HG03175 (cell line): ENCODE results near the gene PARP6.

Source experiments
- ATAC-seq: cut with Tn5 transposase; IDR thresholded peaks from one replicate; pipeline ENCODE4 v1.9.1; 2021; ENCODE audit warnings: mild to moderate bottlenecking, moderate library complexity; ENCODE audit not compliant: unreplicated experiment

The PARP6 gene

DNA sequence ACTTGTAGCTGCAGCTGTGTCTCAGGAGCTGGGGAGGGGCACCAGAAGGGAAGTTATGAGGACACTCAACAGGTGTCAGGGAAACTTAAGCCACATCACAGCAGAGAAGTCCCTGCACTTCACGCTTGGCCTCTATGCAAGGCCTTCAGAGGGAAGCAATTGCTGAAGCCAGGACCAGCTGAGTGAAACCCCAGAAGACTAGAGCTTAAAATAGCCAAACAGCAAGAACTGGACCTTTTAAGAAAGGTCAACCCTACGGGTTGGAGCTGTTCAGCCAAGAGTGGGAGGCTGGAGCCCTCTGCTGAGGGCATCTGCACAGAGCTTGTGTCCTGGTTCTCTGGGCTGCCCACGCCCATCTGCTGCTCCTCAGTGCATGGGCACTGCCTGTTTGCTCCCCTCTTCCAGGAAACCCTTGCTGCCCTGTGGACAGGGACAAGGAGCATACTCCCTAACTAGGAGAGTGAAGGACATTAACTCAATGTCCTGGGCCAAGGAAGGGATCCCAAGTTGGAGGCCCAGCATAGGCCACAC lies 70.9 kb downstream of the PARP6 start:
- ATAC-seq: no peak

DNA sequence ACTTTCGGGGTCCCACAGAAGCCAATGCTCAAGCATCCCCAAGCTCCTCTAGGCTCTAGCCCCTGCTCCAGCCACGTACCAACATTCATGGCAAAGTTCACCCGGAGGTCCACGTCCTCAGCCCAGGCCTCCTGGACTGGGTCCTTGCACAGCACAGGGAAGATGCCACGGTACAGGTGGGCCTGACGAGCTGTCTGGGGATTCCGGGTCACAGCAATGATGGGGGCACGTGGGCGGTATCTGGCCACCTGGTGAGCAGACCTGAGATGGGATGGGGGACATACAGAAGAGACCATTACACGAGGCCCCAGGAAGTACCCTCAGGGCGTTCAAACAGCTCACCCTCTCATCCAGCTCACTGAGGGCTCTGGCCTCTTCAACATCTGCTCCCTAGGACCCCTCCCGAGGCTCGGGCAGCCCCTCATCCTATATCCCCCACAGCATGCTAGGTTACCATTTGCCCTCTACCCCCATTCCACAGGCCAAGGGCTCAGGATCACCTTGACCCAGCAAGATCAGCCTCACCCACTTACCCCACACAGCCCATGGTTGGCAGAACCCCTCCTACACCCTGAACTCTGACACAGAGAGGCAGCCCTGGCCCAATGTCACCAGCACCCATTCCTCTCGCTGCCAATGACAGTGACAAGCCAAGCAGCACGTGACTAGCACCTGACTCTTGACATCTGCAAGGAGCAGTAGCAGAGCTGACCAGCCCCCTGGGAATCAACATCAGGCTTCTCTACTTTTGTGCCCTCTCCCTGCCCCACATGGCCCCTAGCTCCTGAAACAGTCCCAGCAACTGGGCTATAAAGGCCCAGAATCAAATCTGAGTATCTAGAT lies 71.7 kb downstream of the PARP6 start:
- no peak for ATAC-seq

DNA sequence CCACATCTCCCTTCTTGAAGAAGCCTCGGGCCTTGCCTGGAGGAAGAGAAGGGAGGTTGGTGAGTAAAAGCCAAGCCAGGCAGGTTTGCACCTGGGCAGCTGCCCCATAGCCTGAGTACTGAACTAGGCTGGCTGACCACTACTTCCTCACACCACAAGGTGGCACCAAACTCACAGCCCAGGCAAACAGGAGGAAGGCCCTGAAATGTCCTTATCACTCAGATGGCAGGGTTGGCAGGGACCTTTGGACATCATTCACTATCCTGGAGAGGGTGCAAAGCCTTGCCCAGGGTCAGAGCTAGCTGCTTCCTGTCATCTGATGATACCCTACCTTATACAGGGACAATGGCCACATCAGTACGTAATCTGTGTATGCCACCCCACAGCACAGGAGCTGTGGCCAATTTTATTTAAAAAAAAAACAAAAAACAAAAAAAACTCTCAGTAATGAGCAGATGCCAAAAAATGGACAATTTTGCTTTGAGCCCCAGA lies 72.6 kb downstream of the PARP6 start:
- peak; percentile 38 for ATAC-seq

DNA sequence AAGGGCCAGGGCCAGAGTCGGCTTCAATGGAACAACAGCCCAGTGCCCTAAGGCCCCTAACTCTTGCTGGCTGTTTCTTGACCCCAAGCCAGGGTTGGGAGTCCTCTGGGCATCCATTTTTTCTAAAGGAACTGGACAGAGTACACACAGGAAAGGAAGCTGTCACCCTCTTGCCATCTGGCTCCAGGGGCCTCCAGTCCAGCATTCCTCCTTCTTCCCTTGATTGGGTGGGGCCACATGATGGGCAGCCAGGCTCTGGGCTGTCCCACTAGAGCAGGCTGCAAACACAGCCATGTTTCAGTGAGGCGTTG lies 73.2 kb downstream of the PARP6 start:
- ATAC-seq: no peak

DNA sequence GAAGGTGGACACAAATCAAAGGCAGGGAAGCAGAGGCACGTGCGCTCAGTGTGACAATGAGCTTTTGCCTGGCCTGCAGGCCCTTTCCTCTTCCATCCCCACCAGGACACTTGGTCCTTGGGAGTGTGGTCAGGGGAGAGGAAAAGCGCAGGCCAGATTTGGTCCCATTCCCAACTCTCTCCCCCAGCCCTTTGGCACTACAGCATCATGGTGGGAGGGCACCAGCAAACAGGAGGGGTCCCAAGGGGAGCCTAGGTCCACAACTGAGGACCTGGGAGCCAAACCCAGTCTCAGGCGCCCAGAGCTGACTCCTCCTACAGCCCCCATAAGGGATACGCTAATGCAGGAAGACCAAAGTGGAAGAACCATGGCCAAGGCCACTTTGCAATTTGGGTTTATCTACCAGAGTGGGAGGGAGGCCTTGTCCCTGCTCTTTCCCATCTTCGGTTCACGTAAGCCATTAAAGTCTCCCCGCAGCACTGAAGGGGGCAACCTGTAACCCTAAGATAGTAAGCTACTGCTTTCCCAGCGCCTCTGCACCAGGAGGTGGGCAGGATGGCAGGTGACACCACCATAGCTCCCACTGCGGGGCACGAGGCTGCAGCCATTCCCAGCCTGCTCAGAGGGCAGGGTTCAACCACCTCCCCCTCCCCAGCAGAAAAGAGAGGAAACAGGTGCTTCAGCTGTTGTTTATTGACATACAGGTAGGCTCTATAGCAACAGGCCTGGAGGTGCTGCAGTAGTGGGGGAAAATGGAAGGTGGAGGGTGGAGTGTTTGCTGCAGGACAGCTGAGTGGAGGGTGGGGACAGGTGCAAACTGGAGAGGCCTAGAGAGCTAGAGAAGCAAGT lies 73.8 kb downstream of the PARP6 start:
- no peak for ATAC-seq

DNA sequence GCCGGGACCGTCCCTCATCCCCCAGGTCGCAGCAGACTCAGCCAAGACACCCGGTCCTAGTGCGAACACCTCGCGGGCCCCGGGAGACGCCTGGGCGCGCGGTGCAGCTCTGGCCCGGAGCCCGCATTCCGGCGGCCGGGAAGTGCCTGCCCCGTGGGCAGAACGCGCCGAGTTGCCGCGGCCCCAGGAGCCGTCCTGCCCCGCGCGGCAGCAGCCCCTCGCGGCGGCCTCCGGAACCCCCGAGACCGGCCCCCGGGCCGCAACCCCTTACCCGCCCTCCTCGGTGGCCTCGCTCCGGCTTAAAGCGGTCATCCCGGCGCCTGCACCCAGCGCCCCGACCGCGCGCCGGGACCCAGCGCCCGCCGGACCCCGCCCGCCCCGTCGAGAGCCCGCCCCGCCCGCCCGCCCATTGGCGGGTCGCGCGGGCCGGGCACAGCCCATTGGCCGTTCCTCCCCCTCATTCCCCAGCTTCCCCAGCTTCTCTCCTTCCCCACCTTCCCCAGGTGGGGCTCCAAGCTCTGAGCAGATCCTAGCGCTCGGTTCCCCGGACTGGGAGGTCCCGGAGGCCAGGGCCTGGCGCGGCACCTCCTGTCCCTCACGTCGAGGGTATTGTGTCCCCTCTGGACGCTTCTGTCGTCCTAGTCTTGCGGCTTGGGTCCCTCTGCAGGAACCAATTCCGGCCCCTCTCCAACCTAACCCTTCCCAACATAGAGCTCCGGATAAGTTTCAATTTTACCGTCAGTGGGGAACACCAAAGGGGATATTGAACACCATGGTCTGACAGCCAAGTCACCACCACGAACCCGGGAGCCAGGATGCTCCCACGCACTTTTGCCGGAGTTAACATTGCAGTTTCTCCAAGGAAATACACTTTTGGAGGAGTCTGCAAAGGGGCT lies 74.6 kb downstream of the PARP6 start, which contains the start of gene GRAMD2A:
Gene GRAMD2A (minus strand): TSS at position 328 of the 896 bp plus-strand sequence.
- no peak for ATAC-seq

DNA sequence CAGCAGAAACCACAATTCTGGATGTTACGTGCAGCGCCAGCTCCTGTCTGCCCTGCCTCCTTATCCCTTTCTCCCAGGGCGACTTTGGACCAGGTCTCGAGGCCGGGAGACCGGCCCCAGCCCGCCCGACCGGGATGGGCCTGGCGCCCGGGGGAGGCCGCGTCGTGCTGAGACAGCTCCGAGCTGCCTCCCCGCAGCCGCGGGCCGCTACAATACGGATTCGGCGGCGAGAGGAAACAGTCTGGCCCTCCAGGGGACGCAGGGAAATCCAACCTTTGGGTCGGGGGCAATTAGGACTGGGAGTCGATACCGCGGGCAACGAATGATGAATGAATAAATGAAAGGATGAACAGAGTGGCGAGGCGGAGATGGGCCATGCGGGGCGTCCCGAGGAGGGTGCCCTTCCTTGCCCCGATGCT lies 75.3 kb downstream of the PARP6 start:
- ATAC-seq: no peak

DNA sequence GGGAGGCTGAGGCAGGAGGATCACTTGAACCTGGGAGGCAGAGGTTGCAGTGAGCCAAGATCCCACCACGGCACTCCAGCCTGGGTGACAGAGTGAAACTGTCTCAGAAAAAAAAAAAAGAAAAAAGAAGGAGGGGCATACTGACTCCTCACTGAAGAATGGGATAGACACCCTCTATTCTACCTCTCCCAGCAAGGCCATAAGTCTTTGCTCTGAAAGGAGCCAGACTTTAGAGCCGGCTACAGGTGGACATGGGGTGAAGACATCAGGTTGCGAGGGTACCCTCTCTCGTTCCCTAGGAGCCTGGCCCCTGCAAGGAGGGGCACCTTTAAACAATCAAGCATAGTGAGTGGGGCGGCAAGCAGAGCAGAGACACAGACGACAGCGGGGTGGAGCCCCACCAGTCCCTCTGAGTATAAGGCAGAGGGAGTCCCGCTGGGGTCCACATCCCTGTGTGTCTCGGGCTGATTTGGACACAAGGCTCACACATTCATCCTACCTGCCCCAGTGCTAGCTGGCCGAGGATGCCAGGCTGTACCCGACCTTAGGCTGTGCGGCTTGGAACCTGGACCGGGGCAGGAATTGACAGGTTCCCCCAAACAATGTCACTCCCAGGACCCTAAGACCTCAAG lies 75.8 kb downstream of the PARP6 start:
- ATAC-seq: no peak

DNA sequence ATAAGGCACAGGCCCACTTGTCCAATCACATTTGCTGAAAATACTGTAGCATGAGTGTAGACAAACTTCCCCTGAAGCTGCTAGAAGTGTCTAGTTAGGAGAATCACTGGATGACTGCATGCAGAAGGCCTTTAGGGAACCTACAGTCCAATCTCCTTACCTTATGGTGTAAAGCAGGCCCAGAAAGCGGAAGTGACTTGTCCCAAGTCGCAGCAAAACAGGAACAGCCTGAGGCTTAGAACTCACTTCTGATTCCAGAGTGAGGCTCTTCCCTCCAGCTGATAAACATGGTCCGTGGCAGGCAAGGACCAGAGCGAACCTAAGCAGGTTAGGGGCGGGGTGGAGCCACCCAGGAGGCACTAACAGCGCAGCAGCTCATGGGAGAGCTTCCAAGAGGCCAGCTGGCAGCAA lies 77.2 kb downstream of the PARP6 start:
- no peak for ATAC-seq

DNA sequence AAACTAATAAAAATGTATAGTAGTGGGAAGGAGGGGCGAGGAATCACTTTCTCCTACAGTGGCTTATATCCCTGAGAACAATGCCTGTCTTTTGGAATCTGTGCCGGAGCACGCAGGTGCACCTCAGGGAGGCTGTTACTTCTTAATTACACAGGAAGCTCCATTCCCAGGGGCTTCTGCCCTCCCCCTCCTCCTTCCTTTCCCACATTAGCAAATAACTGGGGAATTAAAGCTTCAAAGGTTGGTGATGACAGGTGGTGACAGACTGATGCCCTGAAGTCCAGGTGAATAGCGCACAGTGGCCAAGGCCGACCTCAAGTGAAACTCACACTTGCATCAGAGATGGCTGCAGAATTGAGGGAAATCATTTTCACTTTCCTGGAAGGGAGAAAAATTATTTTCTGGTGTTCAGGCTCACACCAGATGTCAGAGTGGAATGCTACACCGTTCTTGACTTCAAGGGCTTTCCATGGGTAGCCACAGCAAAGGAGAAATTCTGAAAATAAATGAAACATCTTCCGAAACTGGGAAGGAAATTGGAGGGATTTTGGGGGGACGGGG lies 78.4 kb downstream of the PARP6 start:
- ATAC-seq: no peak

DNA sequence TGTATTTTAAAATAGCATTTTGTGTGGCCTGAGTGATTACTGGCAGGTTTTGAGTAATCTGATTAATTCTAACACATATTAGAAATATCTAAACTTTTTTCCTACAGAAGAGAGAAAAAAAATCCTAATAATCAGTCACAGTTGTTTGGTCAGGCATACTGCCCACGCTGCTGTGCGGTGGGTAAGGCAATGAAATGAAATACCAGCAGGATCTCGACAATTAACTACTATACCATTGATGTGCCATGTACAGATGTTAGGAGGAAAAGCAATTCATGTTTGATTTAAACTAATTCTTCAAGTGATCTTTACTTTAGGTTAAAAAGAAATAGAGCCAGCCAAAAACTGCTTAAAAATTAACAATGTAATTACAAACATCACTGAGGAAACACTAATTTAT lies 79.9 kb downstream of the PARP6 start:
- ATAC-seq: no peak
